Karpas-422 (cell line): ENCODE measurements around the gene RELT. TPM values are rescaled to one million over a fixed set of nuclear protein-coding genes. Genes with fewer than 3 reads are reported as not detected.
A peak's percentile ranks its signal among the peaks of the same experiment; 100 is the strongest.

ENCODE experiments used
- DNase-seq: peaks from one replicate; pipeline ENCODE4 v3.0.0-alpha.2; 2015
- H2AFZ ChIP-seq: fragments of 200-600 bp; sonication (generic); 2 replicates; pipeline ENCODE4 v1.6.1; 2014; ENCODE audit warnings: antibody characterized with exemption, low read length, mixed read lengths
- H3K27ac ChIP-seq: fragments of 200-600 bp; sonication (generic); 2 replicates; pipeline ENCODE4 v1.5.1; 2014; ENCODE audit warnings: mild to moderate bottlenecking, low read length, moderate library complexity
- H3K27me3 ChIP-seq: fragments of 200-600 bp; sonication (generic); 2 replicates; pipeline ENCODE4 v1.6.1; 2014; ENCODE audit warnings: low read length, mixed read lengths
- H3K36me3 ChIP-seq: fragments of 200-600 bp; sonication (generic); 2 replicates; pipeline ENCODE4 v1.6.1; 2014; ENCODE audit warnings: low read length, mixed read lengths; ENCODE audit not compliant: insufficient read depth
- H3K4me1 ChIP-seq: fragments of 200-600 bp; sonication (generic); 2 replicates; pipeline ENCODE4 v1.6.1; 2014; ENCODE audit warnings: mild to moderate bottlenecking, low read length, mixed read lengths
- H3K4me2 ChIP-seq: fragments of 200-600 bp; sonication (generic); 2 replicates; pipeline ENCODE4 v1.6.1; 2014; ENCODE audit warnings: low read length, low read depth, mild to moderate bottlenecking; ENCODE audit not compliant: poor library complexity, severe bottlenecking
- H3K4me3 ChIP-seq: fragments of 200-600 bp; sonication (generic); 2 replicates; pipeline ENCODE4 v1.5.1; 2014; ENCODE audit warnings: mild to moderate bottlenecking, antibody characterized with exemption, low read length, mixed read lengths
- H3K79me2 ChIP-seq: fragments of 200-600 bp; sonication (generic); 2 replicates; pipeline ENCODE4 v1.6.1; 2014; ENCODE audit warnings: mild to moderate bottlenecking, low read length, mixed read lengths
- H3K9ac ChIP-seq: fragments of 200-600 bp; sonication (generic); 2 replicates; pipeline ENCODE4 v1.6.0; 2014; ENCODE audit warnings: low read length
- H3K9me2 ChIP-seq: fragments of 200-600 bp; sonication (generic), shearing (Covaris generic); replicated peaks from 2 replicates; pipeline ENCODE4 v1.6.0; 2014; ENCODE audit warnings: mild to moderate bottlenecking, low read length, moderate library complexity; ENCODE audit not compliant: insufficient read depth
- H3K9me3 ChIP-seq: fragments of 300-700, 200-600 bp; sonication (generic); 2 replicates; pipeline ENCODE4 v1.6.1; 2014; ENCODE audit warnings: low read length, mixed read lengths
- H4K20me1 ChIP-seq: fragments of 200-600 bp; sonication (generic); 2 replicates; pipeline ENCODE4 v1.6.1; 2014; ENCODE audit warnings: mild to moderate bottlenecking, antibody characterized with exemption, low read length, low read depth; ENCODE audit not compliant: insufficient read depth
- total RNA-seq: library from RNA; depleted of rRNA; stranded (reverse); fragments of >200 nt; shearing (Covaris generic); gene quantifications from 2 replicates; pipeline ENCODE4 v1.2.3, GENCODE V29; 2014; ENCODE audit warnings: low replicate concordance

The RELT gene
- total RNA-seq, 1 experiment from 2014 or later: 21.7 TPM

GRCh38 chr11:73345481-73346160 lies 30.6 kb upstream of the RELT start:
- no peaks in the 10 kb centered on the region for H3K27me3 ChIP-seq
- no peak overlapping the region for H3K4me3 ChIP-seq
- no peak overlapping the region for H3K4me2 ChIP-seq
- no peaks in the 10 kb centered on the region for H3K9me3 ChIP-seq
- no peaks in the 10 kb centered on the region for H3K79me2 ChIP-seq
- no peak for DNase-seq
- no peaks in the 10 kb centered on the region for H3K4me1 ChIP-seq
- no peak overlapping the region for H3K9ac ChIP-seq
- no peak overlapping the region for H2AFZ ChIP-seq
- no peaks in the 10 kb centered on the region for H3K36me3 ChIP-seq
- H4K20me1 ChIP-seq: 0 out of 2 replicates have a peak, but pooled peaks cover under 1% of the 10 kb centered on the region
- H3K9me2 ChIP-seq: no peaks in the 10 kb centered on the region
- no peak overlapping the region for H3K27ac ChIP-seq

- no peaks in the 10 kb centered on the region for H3K27me3 ChIP-seq
- no peaks in the 10 kb centered on the region for H3K4me1 ChIP-seq
- no peaks in the 10 kb centered on the region for H3K79me2 ChIP-seq
- no peaks in the 10 kb centered on the region for H3K9me3 ChIP-seq
- no peak overlapping the region for H2AFZ ChIP-seq
- no peaks in the 10 kb centered on the region for H3K9me2 ChIP-seq
- H4K20me1 ChIP-seq: 0 out of 2 replicates have a peak, but pooled peaks cover 5% of the 10 kb centered on the region
- H3K27ac ChIP-seq: no peak overlapping the region
- no peak overlapping the region for H3K4me2 ChIP-seq
- no peaks in the 10 kb centered on the region for H3K36me3 ChIP-seq
- no peak for DNase-seq
- H3K9ac ChIP-seq: no peak overlapping the region
- no peak overlapping the region for H3K4me3 ChIP-seq
These were observed 29.8 kb upstream of the RELT start for GRCh38 chr11:73346186-73346935.

DNA sequence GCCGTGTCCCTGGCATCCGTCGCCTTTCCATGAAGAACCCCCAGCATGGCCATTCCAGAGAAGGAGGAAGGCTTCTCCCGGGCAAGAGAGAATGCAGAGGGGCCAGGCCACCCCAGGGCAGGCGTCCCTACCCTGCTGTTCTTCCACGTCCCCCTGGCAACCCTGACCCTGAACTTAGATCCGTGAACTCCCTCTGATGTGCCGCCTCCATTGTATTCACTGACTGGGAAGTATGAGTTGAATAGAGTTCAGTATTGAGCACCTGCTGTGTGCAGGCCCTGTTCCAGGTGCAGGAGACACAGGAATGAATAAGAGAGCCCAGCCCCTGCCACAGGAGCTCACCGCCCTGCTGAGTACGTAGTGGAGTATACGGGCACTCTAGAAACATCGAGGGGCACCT lies 29.1 kb upstream of the RELT start:
- no peaks in the 10 kb centered on the region for H3K79me2 ChIP-seq
- H3K36me3 ChIP-seq: no peaks in the 10 kb centered on the region
- H2AFZ ChIP-seq: no peak overlapping the region
- no peaks in the 10 kb centered on the region for H3K9me3 ChIP-seq
- no peaks in the 10 kb centered on the region for H3K27me3 ChIP-seq
- no peaks in the 10 kb centered on the region for H3K9me2 ChIP-seq
- H3K27ac ChIP-seq: no peak overlapping the region
- 0 out of 2 replicates have a peak, but pooled peaks cover 5% of the 10 kb centered on the region for H4K20me1 ChIP-seq
- no peak for DNase-seq
- H3K4me1 ChIP-seq: no peaks in the 10 kb centered on the region
- no peak overlapping the region for H3K4me3 ChIP-seq
- H3K4me2 ChIP-seq: no peak overlapping the region
- H3K9ac ChIP-seq: no peak overlapping the region

DNA sequence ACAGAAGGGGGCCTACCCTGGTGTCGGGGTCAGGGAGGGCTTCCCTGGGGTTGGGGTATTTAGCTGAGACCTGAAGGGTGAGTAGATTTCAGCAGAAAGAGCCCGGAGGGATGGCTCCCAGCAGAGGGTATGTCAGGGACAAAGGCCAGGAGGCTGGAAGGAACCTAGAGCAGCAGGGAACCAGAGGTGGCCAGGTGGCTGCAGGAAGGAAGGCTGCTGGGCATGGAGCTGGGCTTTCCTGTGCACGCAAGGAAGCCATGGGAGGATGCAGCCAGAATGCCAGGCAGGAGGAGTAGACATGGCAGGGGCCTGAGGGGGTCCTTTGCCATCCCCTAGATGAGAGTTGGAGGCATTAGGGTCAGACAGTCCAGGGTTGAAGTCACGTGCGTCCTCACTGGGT lies 27.4 kb upstream of the RELT start:
- no peaks in the 10 kb centered on the region for H3K27me3 ChIP-seq
- no peak for DNase-seq
- no peak overlapping the region for H3K9ac ChIP-seq
- H3K36me3 ChIP-seq: no peaks in the 10 kb centered on the region
- no peaks in the 10 kb centered on the region for H3K79me2 ChIP-seq
- no peaks in the 10 kb centered on the region for H3K9me3 ChIP-seq
- no peak overlapping the region for H2AFZ ChIP-seq
- no peaks in the 10 kb centered on the region for H3K4me1 ChIP-seq
- no peak overlapping the region for H3K4me2 ChIP-seq
- H4K20me1 ChIP-seq: 0 out of 2 replicates have a peak, but pooled peaks cover 5% of the 10 kb centered on the region
- H3K27ac ChIP-seq: no peak overlapping the region
- no peak overlapping the region for H3K4me3 ChIP-seq
- no peaks in the 10 kb centered on the region for H3K9me2 ChIP-seq

- no peaks in the 10 kb centered on the region for H3K79me2 ChIP-seq
- H3K4me3 ChIP-seq: no peak overlapping the region
- H3K4me1 ChIP-seq: no peaks in the 10 kb centered on the region
- no peak overlapping the region for H3K27ac ChIP-seq
- no peak overlapping the region for H2AFZ ChIP-seq
- no peaks in the 10 kb centered on the region for H3K27me3 ChIP-seq
- 0 out of 2 replicates have a peak, but pooled peaks cover 5% of the 10 kb centered on the region for H4K20me1 ChIP-seq
- no peaks in the 10 kb centered on the region for H3K9me2 ChIP-seq
- no peak overlapping the region for H3K9ac ChIP-seq
- no peak overlapping the region for H3K4me2 ChIP-seq
- no peak for DNase-seq
- H3K36me3 ChIP-seq: no peaks in the 10 kb centered on the region
- H3K9me3 ChIP-seq: no peaks in the 10 kb centered on the region
These were observed 26.6 kb upstream of the RELT start for GRCh38 chr11:73349633-73350032.

DNA sequence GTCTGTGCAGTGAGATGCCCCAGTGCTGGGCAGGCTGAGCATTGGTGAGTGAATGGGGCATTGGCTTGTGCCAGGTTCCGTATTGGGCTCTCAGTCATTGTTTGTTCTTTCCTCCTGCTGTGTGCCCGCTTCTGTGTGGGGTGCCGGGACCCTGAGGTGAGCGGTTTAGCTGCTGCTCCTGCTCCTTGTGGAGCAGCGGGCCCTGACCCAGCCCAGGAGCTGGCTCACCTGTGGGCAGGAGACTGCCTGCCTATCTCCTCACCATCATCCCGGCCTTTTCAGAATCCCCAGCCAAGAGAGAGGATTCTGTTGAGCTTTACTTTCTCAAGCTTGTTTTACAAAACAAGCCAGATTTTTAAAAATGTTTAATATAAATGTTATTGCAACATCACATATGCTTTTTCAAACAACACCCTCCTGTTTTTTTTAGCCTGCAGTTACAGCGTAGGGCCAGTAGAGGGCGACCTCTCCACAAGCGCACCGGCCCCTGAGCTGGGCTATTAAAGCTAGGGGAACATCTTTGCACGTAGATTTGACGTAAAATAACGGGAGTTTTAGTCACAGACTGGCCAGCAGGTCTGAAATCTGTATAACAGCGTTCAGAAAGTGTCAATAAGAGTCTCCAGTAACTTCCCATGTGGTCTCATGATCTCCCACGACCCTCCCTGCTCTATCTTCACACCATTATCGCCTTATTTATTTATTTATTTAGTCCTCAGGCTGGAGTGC lies 25.1 kb upstream of the RELT start:
- H3K4me3 ChIP-seq: no peak overlapping the region
- no peaks in the 10 kb centered on the region for H3K9me2 ChIP-seq
- 0 out of 2 replicates have a peak, but pooled peaks cover 5% of the 10 kb centered on the region for H4K20me1 ChIP-seq
- H3K4me1 ChIP-seq: no peaks in the 10 kb centered on the region
- no peaks in the 10 kb centered on the region for H3K36me3 ChIP-seq
- H2AFZ ChIP-seq: no peak overlapping the region
- no peaks in the 10 kb centered on the region for H3K79me2 ChIP-seq
- no peaks in the 10 kb centered on the region for H3K27me3 ChIP-seq
- no peaks in the 10 kb centered on the region for H3K9me3 ChIP-seq
- H3K4me2 ChIP-seq: no peak overlapping the region
- no peak overlapping the region for H3K27ac ChIP-seq
- H3K9ac ChIP-seq: no peak overlapping the region
- peak; percentile 85 for DNase-seq

DNA sequence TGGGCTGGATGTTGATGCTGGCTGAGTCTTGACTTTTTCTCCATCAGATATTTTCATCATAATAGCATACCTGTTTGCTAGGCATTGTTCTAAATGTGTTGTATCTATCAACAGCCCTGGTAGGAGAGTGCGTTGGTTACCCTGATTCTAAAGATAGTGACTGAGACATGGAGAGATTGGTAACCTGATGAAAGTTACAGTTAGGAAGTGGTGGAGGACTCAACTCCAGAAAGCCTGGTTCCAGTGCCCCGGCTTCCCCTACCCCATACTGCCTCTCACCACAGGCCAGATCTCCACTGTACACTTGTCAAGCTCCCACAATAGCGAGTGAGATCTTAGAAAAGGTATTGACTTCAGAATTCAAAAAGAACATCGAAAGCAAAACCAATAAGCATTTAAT lies 22.8 kb upstream of the RELT start:
- H3K4me1 ChIP-seq: no peaks in the 10 kb centered on the region
- no peak overlapping the region for H3K9ac ChIP-seq
- no peak overlapping the region for H3K4me2 ChIP-seq
- H3K9me3 ChIP-seq: no peaks in the 10 kb centered on the region
- H3K4me3 ChIP-seq: no peak overlapping the region
- no peaks in the 10 kb centered on the region for H3K27me3 ChIP-seq
- H3K79me2 ChIP-seq: no peaks in the 10 kb centered on the region
- no peaks in the 10 kb centered on the region for H3K36me3 ChIP-seq
- H3K9me2 ChIP-seq: no peaks in the 10 kb centered on the region
- H2AFZ ChIP-seq: no peak overlapping the region
- no peak overlapping the region for H3K27ac ChIP-seq
- H4K20me1 ChIP-seq: 0 out of 2 replicates have a peak, but pooled peaks cover 5% of the 10 kb centered on the region
- no peak for DNase-seq

DNA sequence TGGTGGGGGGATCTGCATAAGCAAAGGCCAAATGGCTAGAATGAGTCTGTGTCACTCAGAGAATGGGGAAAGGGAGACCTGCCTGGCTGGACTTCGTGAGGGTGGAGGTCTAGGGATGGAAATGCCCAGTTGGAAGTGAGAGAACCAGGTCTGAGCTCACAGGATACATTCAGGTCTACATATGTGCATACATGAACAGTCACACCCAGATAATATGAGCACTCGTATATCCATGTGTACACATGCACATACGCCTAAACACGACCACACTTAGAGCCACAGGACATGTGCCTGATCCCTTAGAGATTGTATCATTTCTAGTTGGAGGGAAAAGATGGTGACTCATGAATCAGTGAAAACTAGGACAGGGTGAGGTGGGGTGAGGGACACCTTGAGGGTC lies 21.1 kb upstream of the RELT start:
- Histone ChIP-seq H3K79me2 (no peaks in the 10 kb centered on the region), H3K4me1 (no peaks in the 10 kb centered on the region), H3K9me3 (no peaks in the 10 kb centered on the region), H2AFZ (no peak overlapping the region), H3K4me3 (no peak overlapping the region), H4K20me1 (0 out of 2 replicates have a peak, but pooled peaks cover 5% of the 10 kb centered on the region), H3K36me3 (no peaks in the 10 kb centered on the region), H3K9me2 (no peaks in the 10 kb centered on the region), H3K9ac (no peak overlapping the region), H3K4me2 (no peak overlapping the region), H3K27me3 (no peaks in the 10 kb centered on the region), H3K27ac (no peak overlapping the region)
- no peak for DNase-seq
